Adrenal gland (tissue), 5 donors: ENCODE data around the gene CEP78.

Source experiments
- POLR2A ChIP-seq, 2 donors: fragments of 450-650 bp; IDR thresholded peaks; one replicate each; pipeline ENCODE4 v1.6.1; 2017; ENCODE audit warnings: antibody characterized with exemption in 2 of 2, mild to moderate bottlenecking in 2 of 2, moderate library complexity in 1 of 2
- TF ChIP-seq, protein P1 (sequence below), 6 experiments: fragments of 450-650 bp in 4 of 6; fragments of 200-600 bp in 2 of 6; sonication (generic) in 1 of 6; IDR thresholded peaks; 1 replicate in 5 of 6; 2 replicates in 1 of 6; pipeline versions ENCODE4 v1.5.1 to v1.8.0; 2016 to 2021; ENCODE audit warnings: antibody characterized with exemption in 6 of 6, mild to moderate bottlenecking in 2 of 6, moderate library complexity in 1 of 6
- donor health status: DM: no; HTN: no; CAD: no.

GRCh38 chr9:78207319-78207718, 28.6 kb upstream of the CEP78 start:
- no peak for TF ChIP-seq POLR2A (IDR thresholded peaks at IDR 0.05)
- TF ChIP-seq, protein P1, sequence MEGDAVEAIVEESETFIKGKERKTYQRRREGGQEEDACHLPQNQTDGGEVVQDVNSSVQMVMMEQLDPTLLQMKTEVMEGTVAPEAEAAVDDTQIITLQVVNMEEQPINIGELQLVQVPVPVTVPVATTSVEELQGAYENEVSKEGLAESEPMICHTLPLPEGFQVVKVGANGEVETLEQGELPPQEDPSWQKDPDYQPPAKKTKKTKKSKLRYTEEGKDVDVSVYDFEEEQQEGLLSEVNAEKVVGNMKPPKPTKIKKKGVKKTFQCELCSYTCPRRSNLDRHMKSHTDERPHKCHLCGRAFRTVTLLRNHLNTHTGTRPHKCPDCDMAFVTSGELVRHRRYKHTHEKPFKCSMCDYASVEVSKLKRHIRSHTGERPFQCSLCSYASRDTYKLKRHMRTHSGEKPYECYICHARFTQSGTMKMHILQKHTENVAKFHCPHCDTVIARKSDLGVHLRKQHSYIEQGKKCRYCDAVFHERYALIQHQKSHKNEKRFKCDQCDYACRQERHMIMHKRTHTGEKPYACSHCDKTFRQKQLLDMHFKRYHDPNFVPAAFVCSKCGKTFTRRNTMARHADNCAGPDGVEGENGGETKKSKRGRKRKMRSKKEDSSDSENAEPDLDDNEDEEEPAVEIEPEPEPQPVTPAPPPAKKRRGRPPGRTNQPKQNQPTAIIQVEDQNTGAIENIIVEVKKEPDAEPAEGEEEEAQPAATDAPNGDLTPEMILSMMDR (IDR thresholded peaks at IDR 0.05), result no peak
